ENCODE data around the gene ST3GAL6.

ST3GAL6 gene

GRCh38 chr3:98800401-98800800 is 37.3 kb downstream of the ST3GAL6 start:
- TF ChIP-seq, protein P1, sequence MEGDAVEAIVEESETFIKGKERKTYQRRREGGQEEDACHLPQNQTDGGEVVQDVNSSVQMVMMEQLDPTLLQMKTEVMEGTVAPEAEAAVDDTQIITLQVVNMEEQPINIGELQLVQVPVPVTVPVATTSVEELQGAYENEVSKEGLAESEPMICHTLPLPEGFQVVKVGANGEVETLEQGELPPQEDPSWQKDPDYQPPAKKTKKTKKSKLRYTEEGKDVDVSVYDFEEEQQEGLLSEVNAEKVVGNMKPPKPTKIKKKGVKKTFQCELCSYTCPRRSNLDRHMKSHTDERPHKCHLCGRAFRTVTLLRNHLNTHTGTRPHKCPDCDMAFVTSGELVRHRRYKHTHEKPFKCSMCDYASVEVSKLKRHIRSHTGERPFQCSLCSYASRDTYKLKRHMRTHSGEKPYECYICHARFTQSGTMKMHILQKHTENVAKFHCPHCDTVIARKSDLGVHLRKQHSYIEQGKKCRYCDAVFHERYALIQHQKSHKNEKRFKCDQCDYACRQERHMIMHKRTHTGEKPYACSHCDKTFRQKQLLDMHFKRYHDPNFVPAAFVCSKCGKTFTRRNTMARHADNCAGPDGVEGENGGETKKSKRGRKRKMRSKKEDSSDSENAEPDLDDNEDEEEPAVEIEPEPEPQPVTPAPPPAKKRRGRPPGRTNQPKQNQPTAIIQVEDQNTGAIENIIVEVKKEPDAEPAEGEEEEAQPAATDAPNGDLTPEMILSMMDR (IDR thresholded peaks at IDR 0.05; ENCODE audit: low read depth, low read length), result no peak

GRCh38 chr3:98801043-98801747 is 38.1 kb downstream of the ST3GAL6 start:
- TF ChIP-seq, protein P1 (IDR thresholded peaks at IDR 0.05; ENCODE audit: low read depth, low read length), result no peak
- no peak overlapping the region for H3K4me3 ChIP-seq (ENCODE audit: low read depth, low read length)

More at GRCh38 chr3:98800401-98800800, 37.3 kb downstream of the ST3GAL6 start:
- no peak overlapping the region for H3K4me3 ChIP-seq (ENCODE audit: low read depth, low read length)

- H3K4me3 ChIP-seq (ENCODE audit: low read depth, low read length), result no peak overlapping the region
- TF ChIP-seq, protein P1 (IDR thresholded peaks at IDR 0.05; ENCODE audit: low read depth, low read length), result no peak
These were observed 42.4 kb downstream of the ST3GAL6 start for GRCh38 chr3:98805571-98805970.

DNA sequence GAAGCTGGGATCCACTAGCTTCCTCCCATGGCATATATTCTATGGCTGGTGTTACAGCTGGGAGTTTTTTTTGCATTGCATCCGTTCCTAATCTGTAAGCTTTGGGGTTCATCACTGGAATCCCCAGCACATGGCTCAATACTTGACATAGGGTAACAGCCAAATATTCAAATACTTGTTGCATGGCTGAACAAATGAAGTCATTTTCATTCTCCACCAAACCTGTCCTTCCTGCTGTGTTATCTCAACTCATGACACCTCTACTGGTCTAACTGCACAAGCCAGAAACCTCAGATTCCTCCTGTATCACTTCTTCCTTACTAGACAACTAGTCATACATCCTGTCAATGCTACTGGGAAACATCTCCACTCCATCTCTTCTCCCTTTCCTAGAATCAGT is 43.4 kb downstream of the ST3GAL6 start:
- no peak overlapping the region for H3K4me3 ChIP-seq (ENCODE audit: low read depth, low read length)
- TF ChIP-seq, protein P1 (IDR thresholded peaks at IDR 0.05; ENCODE audit: low read depth, low read length), result no peak

DNA sequence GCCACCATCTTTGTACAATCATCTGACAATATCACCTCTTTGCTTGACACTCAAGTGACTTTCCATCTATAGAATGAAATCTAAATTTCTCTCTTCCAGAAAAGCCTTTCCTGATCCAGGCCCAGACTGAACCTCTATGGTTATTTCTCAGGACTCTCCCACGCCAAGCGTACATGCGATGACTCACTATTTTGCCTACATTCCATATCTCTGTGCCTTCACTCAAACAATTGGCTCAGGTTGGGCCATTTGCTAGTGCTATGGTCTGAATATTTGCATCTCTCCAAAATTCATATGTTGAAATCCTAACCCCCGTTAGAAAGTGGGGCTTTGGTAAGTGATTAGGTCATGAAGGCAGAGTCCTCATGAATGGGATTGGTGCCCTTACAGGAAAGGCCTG is 43.9 kb downstream of the ST3GAL6 start:
- no peak overlapping the region for H3K4me3 ChIP-seq (ENCODE audit: low read depth, low read length)
- TF ChIP-seq, protein P1 (IDR thresholded peaks at IDR 0.05; ENCODE audit: low read depth, low read length), result no peak

DNA sequence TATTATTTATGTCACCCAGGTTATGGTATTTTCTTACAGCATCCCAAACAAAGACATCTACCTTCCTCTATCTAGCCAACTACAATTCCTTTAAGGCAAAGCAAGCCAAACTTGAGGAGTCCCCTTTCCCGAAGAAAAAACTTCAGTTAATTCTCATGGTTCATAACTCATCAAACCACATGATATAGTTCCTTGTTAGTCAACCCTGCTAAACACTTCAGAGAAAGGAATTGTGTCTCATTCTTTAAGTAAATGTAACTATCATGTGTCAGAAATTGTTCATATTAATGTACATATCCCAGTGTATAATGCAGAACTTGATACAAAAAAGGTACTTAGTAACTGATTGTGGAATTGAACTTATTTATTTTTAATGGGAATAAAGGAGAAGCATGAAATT is 44.4 kb downstream of the ST3GAL6 start:
- TF ChIP-seq, protein P1 (IDR thresholded peaks at IDR 0.05; ENCODE audit: low read depth, low read length), result no peak
- no peak overlapping the region for H3K4me3 ChIP-seq (ENCODE audit: low read depth, low read length)

GRCh38 chr3:98808071-98808470 is 44.9 kb downstream of the ST3GAL6 start:
- TF ChIP-seq, protein P1 (IDR thresholded peaks at IDR 0.05; ENCODE audit: low read depth, low read length), result no peak
- H3K4me3 ChIP-seq (ENCODE audit: low read depth, low read length), result no peak overlapping the region
